Measurements from ENCODE around the gene TMEM225B. TPM values are rescaled to one million over a fixed set of nuclear protein-coding genes. Genes with fewer than 3 reads are reported as not detected.

TMEM225B gene
- total and polyA plus RNA-seq, 2 of the 4 experiments (the other 2 are of a cell fraction), result 0.32 to 0.54 TPM

DNA sequence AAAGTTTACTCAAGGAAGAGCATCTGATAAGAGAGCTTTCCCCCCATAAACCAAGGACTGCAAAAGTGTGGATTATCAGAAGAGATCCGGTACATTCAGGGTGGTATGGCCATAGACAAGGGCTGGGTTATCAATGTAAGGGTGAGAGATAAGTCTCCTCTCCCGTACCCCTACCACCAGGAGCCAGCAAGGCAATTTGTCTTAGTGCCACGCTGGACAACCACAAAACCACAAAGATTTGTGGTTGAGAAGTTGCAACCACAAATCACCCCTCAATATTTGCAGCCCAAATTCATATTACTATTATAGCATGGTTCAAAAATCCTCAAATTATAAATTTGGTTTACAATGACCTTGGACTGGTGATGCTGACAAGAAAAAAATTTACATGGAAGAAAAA is 16.4 kb downstream of the TMEM225B start:
- dilution Hi-C loops (cut with HindIII; ENCODE audit: low sequenced_read_pairs, unreplicated experiment), result no loop called here

More for the DNA sequence above, 16.4 kb downstream of the TMEM225B start:
- Histone ChIP-seq H3K4me3 (ENCODE audit: insufficient read depth, low read depth, low read length) (no peak overlapping the region), H2BK20ac (ENCODE audit: low read depth, low read length) (no peak overlapping the region), H3K56ac (ENCODE audit: extremely low read depth, insufficient read depth, low read length) (no peak overlapping the region), H2BK120ac (ENCODE audit: low read depth, low read length) (no peak overlapping the region), H2AFZ (replicated peaks; ENCODE audit: low read length, poor library complexity) (no peak overlapping the region), H4K5ac (ENCODE audit: low read depth, low read length) (no peak overlapping the region), H2AK5ac (ENCODE audit: low read depth, low read length) (no peak overlapping the region), H3K4me2 (ENCODE audit: low read depth, low read length) (no peak overlapping the region), H4K8ac (ENCODE audit: low read depth in 2 of 2, low read length in 2 of 2) (no peak overlapping the region), H3K27me3 (ENCODE audit: control insufficient read depth, insufficient read depth, low read length) (no peaks in the 10 kb centered on the region; the same call in 1 of the 2 replicates), H2AK9ac (replicated peaks; ENCODE audit: low read depth, low read length, poor library complexity) (no peak overlapping the region), H3K14ac (replicated peaks; ENCODE audit: low read depth, low read length) (no peak overlapping the region), H4K20me1 (ENCODE audit: insufficient read depth, low read length) (no peaks in the 10 kb centered on the region), H3K18ac (ENCODE audit: low read depth, low read length) (no peak overlapping the region), H3K23ac (ENCODE audit: low read depth, low read length) (no peak overlapping the region), H3K79me1 (ENCODE audit: low read depth in 1 of 2, low read length in 2 of 2) (peaks cover 11 to 17% of the 10 kb centered on the region in 2 experiments; a peak in 3 of 4 replicates), H3K4me1 (ENCODE audit: control insufficient read depth, insufficient read depth, low read length) (no peaks in the 10 kb centered on the region), H3K9me1 (ENCODE audit: insufficient read depth, low read length) (peaks cover 3% of the 10 kb centered on the region; the same call in 1 of the 2 replicates), H3K4ac (ENCODE audit: low read depth, low read length) (no peak overlapping the region), H3K36me3 (ENCODE audit: control insufficient read depth, insufficient read depth, low read length) (peaks cover 4% of the 10 kb centered on the region; the same call in 1 of the 2 replicates), H2BK5ac (ENCODE audit: low read depth, low read length, poor library complexity, severe bottlenecking) (no peak overlapping the region), H3K9ac (ENCODE audit: low read depth, low read length) (no peak overlapping the region), H2BK15ac (ENCODE audit: low read depth, low read length) (no peak overlapping the region), H3K27ac (ENCODE audit: insufficient read depth, low read length) (no peak overlapping the region), H4K91ac (ENCODE audit: insufficient read depth, low read depth, low read length) (no peak overlapping the region), H3K9me3 (ENCODE audit: control insufficient read depth, insufficient read depth, low read length) (no peaks in the 10 kb centered on the region)
- intact Hi-C loops (cut with micrococcal nuclease), result no loop called here
- no TSS peak for BruUV-seq (replicated peaks)
- in situ Hi-C loops (cut with MboI; ENCODE audit: low sequenced_read_pairs), result no loop called here
- CTCF ChIA-PET, result no interaction called here
- no peak for TF ChIP-seq MXI1 (IDR thresholded peaks at IDR 0.05; ENCODE audit: borderline replicate concordance, low read depth, low read length)
- TF ChIP-seq RCOR1 (IDR thresholded peaks at IDR 0.05; ENCODE audit: insufficient replicate concordance, low read length), result no peak
- TF ChIP-seq, protein P1, sequence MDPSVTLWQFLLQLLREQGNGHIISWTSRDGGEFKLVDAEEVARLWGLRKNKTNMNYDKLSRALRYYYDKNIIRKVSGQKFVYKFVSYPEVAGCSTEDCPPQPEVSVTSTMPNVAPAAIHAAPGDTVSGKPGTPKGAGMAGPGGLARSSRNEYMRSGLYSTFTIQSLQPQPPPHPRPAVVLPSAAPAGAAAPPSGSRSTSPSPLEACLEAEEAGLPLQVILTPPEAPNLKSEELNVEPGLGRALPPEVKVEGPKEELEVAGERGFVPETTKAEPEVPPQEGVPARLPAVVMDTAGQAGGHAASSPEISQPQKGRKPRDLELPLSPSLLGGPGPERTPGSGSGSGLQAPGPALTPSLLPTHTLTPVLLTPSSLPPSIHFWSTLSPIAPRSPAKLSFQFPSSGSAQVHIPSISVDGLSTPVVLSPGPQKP (IDR thresholded peaks at IDR 0.05; ENCODE audit: borderline replicate concordance, low read depth, low read length), result no peak
- no peak for TF ChIP-seq NFE2L2 (IDR thresholded peaks at IDR 0.05; ENCODE audit: low read depth, low read length)
- no peak for TF ChIP-seq SMC3 (IDR thresholded peaks at IDR 0.05; ENCODE audit: low read depth, low read length)
- no peak for TF ChIP-seq USF2 (IDR thresholded peaks at IDR 0.05; ENCODE audit: low read depth, low read length)
- TF ChIP-seq FOS (IDR thresholded peaks at IDR 0.05; ENCODE audit: low read depth, low read length), result no peak
- no peak for TF ChIP-seq RFX5 (IDR thresholded peaks at IDR 0.05; ENCODE audit: low read depth, low read length)
- no peak for TF ChIP-seq MAZ (IDR thresholded peaks at IDR 0.05; ENCODE audit: borderline replicate concordance, low read depth, low read length)
- no peak for DNase-seq
- WGBS, 2 experiments (ENCODE audit: extremely low coverage in 2 of 2, insufficient read length in 1 of 2), result no CpG with 5 or more reads among the region's 3 CpGs
- no peak for ATAC-seq (ENCODE audit: low read depth)
- POLR2A ChIA-PET (ENCODE audit: unreplicated experiment), result no interaction called here

All from IMR-90 (cell line).